NCI-H2107 (cell line): ENCODE data around the gene RAB32.
"Not testable (repeated sequence)": the region's sequence is repeated elsewhere in the genome, so short reads cannot be mapped to it uniquely, and the experiment has no call there.

Source experiments
- DNase-seq: peaks from one replicate; lab custom pipeline; 2025; lab: John Stamatoyannopoulos, UW

The RAB32 gene

DNA sequence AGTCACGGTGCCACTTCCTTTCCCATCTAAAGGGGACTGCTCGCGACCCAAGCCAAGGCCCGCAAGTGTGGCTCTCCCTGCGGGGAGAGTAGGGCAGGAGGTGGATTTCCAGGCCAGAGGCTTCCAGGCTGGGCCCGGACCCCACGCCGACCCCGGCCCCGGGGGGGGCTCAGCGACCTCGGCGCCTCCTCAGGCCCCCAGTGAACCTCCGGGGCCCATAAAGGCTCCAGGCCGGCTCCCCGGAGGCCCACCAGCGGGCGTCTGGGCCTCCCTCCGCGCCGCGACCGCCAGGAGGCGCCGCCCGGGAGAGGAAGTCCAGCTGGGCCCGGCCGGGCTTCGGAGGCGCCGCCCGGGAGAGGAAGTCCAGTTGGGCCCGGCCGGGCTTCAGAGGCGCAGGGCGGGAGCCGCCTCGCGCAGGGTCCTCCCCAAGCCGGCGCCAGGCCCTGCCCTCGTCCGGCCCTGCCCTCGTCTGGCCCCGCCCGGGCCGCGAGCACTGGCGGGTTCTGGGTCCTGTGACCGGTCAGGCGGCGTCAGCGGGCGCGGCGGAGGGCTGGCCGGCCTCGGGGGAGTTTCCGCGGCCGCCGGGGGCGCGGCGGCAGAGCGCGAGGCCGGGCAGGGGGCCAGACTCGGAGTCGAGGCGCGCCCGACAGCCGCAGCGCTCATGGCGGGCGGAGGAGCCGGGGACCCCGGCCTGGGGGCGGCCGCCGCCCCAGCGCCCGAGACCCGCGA, at the start of gene RAB32:
Gene RAB32, plus strand, starts transcription at position 623 of the 729 bp plus-strand sequence. Its CDS starts 39 bp downstream, at position 662.
- DNase-seq = no peak

DNA sequence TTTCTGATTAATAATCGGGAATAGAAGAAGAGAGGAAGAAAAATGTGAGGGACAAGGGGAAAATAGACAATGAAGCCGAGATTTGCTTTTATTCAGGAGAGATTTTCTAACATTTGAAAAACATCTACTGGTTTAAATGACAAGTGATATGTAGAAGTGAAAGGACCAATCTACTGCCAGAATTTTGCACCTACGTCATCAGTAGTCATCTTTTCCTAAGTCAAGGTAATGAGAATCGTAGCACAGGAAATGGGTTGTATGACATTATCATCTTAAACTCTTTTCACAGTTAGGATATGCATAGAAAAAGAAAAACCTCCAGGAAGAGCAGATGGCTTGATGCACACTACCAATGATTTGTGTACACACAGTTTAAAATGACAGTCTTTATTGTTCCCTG, 45.3 kb upstream of the RAB32 start:
- no peak for DNase-seq

DNA sequence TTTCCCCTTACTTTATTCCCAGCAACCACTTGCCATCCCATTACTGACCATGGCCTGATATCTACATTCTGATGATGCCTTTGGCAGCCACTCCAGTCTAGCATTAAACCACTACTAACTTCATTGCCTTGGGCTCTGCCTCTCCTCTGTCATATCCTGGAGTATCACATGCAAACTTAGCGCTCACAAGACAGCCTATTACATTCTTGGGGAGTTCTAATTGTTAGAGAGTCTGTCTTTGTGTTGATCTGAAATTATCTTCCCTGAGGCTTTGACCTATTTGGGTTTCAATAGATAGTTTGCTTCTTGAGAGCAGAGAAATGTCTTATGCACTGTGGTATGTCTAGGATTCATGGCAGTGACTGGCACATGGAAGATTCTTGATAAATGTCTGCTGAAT, 40.5 kb upstream of the RAB32 start:
- DNase-seq = no peak

DNA sequence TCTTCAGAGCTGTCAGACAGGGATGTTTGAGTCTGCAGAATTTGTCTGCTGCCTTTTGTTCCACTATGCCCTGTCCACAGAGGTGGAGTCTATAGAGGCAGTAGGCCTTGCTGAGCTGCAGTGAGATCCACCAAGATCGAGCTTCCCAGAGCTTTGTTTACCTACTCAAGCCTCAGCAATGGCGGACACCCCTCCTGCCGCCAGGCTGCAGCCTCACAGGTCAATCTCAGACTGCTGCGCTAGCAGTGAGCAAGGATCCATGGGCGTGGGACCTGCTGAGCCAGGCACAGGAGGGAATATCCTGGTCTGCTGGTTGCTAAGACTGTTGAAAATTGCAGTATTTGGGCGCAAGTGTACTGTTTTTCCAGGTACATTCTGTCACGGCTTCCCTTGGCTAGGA, 28.4 kb upstream of the RAB32 start:
- no peak for DNase-seq

DNA sequence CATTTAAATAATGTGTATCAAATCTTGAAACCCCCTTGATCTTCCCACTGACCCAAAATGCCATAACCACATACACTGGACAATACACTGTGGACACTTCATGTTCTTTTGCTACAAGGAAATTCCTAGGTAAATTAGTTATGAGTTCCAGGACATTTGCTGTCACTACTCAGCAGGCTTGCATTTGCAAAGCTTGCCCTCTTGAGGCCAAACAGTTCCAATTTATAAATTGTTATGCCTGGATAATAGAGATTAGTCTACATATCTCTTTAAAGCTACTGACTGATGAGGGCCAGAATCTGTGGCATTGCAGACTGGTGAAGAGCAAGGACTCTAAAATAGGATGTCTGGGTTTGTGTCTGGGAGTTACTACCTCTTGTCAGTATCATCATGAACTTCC, 17.4 kb upstream of the RAB32 start:
- no peak for DNase-seq

DNA sequence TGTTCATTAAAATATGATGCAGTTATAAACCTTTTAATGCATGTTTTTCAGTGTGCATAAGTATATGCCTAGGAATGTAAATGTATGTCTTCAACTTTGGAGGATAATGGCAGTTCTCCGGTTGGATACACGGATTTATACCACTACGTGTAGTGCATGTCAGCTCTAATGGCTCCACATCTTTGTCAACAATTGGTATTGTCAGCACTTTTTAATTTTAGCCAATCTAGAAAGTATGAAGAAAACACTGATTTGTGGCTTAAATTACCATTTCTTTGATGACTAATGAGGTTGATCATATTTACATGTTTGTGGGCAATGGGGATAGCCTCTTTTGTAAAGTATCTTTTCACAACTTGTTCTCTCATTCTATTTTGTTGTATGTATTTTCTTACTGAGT, 10.9 kb upstream of the RAB32 start:
- DNase-seq = no peak

DNA sequence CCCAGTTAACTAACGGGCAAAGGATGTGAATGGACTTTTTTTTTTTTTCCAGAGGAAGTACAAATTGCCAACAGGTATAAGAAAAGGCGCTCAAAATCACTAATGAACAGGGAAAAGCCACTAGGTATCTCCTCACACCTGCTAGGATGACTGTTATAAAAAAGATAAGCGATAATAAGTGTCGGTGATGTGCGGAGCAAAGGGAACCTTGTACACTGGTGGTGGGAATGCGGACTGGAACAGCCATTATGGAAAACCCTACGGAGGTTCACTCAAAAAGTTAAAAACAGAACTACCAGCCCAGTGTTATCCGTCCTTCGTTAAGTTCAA, 787 bp upstream of the RAB32 start:
- DNase-seq = no peak

DNA sequence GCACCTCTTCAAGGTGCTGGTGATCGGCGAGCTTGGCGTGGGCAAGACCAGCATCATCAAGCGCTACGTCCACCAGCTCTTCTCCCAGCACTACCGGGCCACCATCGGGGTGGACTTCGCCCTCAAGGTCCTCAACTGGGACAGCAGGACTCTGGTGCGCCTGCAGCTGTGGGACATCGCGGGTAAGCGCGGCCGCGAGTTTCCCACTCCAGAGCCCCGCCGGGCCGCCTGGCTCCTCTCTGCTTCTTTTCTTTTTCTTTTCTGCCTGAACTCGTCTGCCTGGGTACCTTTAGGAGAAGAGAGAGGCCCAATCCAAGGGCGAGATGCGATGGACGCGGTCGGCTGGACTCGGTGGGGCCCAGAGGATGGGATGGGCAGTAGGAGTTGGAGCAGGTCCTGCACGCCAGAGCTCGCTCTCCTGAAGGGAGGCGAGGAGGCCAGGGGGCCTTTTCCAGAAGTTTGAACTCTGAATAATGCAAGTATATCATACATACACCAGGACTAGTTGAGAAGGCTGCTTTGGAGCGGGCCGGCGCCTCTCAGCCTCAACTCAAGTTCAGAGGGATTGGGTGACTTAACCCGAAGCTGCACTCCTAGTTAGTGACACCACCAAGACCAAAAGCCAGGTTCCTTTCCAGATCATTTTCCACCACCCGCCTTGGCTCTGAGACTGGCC, 445 bp downstream of the RAB32 start:
- no peak for DNase-seq

DNA sequence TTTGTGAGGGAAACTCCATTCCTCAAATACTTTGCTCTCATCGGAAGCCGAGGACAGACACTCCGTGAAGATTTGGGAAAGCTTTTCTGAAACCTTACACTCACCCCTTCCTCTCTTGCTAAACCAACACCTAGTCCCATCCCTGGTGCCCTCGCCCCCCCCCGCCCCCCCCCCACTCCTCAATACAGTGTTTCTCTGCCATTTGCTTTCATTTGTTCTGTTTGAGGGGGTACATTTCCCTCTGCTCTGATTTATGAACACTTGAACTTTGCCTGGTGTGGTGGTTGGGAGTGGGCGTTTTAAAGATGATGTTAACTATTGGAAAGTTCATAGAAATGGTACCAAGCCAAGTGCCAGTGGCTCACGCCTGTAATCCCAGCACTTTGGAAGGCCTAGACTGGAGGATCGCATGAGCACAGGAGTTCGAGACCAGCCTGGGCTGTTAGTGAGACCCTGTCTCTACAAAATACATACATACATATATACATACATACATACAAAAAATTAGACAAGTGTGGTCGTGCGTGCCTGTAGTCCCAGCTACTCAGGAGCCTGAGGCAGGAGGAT, 1.1 kb downstream of the RAB32 start:
- DNase-seq = no peak

DNA sequence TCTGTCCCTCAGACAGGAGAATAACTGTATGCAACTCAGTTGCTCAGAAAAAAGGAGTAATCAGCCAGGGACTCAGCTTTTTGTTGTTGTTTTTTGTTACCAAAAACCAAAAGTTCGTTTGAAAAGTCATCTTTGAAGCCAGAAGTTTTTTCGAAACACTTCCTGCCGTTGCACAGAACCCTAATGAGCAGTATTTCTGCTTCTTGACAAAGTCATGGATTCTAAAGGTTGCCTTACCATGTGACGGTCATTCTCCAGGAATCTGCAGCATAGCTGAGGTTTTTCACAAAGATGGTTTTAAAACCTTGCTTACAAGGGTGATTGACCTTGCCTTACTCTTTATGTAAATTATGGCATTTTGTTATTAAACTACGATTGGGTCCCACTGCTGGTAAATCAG, 1.9 kb downstream of the RAB32 start:
- no peak for DNase-seq

DNA sequence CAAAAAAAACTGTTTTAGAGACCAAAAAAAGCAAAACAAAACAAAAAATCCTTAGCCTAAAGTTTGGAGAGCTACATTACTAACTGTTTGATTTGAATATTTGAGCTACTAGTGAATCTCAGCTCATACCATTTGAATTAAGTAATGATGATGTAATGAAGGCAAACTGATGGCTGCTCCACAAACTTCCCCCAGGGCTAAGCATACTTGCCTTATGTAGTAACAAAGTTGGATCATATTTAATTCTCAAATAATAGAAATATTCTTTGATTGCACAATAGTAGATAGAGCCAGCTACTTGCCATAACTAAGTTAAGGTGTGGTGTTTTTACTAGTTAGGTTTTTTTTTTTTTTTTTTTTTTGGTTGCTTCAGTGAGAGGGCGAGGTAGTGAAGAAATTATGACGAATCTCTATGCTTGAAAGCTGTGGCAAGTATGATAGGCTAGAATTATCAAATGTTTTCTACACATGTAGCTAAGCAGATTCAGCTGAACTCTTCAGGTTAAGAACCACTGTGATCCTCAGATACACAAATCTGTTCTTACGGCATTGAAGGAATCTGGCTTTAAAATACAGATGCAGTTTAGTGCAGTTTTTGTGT, 2.9 kb downstream of the RAB32 start:
- no peak for DNase-seq

DNA sequence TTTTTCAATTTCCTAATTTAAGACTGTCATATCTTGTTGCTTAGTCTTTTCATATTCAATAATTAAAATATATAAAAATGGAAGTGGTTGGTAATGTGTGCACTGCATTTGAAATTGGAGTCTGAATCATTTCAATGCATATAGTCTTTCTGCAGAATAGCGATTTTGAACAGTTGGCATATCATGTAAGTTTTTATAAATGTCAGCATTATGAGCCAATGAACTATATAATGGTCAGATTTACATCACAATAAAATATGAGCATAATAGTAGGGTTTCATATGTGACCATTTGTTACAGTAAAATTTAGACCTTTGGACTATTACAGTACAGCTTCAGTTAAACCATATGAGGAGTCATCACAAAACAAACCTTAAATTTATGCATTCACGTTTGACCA, 4.3 kb downstream of the RAB32 start:
- DNase-seq = no peak

DNA sequence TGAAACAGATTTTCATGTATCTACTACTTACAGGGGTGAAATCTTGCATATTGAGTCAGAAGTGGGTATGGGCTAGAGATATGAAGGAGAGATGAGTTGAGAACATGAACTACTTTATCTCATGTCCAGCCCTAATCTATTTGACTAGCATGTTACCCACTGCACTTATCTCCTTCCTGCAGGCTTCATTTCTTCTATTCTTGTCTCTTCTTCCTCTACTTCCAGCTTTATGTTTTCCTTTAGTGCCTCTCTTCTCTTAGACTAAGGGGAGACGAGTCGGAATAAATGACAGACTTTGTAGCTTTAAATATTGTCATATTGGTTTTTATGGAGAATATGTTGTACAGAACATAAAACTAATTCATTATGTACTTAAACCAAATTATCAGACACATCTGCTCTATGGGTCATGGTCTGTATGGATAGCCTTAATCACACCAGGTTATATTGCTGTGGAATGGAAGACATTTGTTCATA, 5.3 kb downstream of the RAB32 start:
- DNase-seq = no peak

DNA sequence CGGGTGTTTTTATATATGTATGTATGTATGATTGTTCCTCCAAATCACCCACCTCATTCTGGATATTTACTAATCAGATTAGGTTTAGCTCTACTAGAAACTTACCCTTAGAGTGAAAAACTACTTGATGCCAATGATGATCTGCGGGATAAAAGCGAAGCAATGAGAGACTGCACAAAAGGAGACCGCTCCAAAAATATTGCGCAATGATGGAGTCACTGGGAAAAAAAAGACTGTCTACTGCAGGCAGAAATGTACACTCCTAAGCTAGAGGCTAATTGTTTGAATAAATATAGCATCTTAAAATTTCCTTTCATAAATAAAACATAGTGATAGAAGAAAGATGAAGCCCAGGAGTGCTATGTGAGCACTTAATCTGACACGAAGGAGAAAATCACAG, 7.3 kb downstream of the RAB32 start:
- no peak for DNase-seq

DNA sequence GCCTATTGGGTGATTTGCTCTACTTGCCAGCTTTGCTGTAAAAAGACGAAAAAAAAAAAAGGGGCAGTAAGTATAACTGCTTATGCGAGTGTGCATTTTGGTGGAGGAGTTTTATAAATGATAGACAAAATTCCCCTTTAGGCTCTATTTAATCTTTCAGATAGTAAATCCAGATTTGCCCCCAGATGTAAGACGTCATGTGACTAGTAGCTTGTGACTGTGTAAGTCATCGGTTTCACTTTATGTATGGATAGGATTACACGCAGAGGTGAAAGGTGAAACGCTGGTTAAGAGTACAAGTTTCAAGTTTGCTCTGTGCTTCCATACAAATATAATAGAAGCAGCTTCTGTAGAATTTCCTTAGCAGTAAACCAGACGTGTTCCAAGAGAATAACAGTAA, 7.9 kb downstream of the RAB32 start:
- no peak for DNase-seq

DNA sequence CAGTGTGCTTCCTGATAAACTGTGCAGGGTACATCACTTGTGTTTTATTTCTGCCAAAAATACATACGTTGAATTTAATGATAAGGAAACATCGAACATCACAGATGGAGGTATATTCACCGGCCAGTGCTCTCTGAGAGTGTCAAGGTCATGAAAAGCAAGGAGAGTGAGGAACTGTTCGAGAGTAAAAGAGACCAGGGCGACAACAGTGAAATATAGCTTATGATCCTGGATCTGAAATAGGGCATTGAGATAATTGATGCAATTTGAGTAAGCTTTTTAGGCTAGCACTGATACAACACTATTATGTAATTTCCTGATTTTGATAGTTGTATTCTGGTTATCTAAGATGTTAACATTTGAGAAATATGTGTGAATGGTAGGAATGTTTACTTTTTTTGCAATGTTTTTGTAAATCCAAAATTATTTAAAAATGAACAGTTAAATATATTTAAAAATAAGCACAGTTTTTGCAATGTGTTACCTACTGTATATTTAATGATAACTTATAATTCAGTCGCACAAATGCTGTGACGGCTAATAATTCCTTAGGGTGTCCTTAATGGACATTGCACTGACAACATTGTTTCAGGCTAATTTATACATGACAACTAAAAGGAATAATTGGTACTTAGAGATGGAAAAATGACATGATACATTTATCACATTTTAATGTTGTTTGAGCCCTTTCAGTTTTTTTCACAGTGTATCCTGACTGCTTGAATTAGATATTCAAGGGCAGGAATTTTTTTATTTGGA, 9.9 kb downstream of the RAB32 start:
- DNase-seq = no peak

DNA sequence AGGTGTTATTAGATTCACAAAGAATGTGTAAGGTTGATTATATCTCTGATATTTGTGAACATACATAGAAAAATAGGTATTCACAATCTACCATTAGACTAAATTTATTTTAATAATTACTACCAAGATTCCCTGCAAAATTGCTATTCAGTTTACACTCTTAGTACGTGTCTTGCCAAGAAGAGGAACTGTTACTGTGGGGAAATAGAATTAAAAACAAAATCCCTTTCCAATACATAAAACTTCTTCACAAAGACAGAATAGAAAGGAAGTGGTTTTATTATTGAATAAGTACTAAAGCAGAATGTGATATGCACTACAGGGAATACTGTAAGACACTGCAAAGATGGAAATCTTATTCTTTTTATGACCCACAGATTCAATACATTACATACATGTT, 17.0 kb downstream of the RAB32 start:
- DNase-seq = no peak

DNA sequence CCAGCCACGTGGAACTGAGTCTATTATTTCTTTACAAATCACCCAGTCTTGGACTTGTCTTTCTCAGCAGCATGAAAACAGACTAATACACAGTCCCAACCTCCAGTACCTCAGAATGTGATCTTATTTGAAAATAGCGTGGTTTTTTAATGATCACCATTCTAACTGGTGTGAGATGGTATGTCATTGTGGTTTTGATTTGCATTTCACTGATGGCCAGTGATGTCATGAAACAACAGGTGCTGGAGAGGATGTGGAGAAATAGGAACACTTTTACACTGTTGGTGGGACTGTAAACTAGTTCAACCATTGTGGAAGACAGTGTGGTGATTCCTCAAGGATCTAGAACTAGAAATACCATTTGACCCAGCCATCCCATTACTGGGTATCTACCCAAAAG, 23.0 kb downstream of the RAB32 start:
- DNase-seq = not testable (repeated sequence)

DNA sequence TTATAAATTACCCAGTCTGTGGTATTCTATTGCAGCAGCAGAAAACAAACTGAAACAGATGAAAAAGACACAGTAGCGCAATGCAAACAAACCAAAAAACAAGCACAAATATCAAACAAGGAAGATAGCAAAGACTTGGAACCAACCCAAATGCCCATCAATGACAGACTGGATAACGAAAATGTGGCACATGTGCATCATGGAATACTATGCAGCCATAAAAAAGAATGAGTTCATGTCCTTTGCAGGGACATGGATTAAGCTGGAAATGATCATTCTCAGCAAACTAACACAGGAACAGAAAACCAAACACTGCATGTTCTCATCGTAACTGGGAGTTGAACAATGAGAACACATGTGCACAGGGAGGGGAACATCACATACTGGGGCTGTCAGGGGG, 25.0 kb downstream of the RAB32 start:
- DNase-seq = not testable (repeated sequence)

DNA sequence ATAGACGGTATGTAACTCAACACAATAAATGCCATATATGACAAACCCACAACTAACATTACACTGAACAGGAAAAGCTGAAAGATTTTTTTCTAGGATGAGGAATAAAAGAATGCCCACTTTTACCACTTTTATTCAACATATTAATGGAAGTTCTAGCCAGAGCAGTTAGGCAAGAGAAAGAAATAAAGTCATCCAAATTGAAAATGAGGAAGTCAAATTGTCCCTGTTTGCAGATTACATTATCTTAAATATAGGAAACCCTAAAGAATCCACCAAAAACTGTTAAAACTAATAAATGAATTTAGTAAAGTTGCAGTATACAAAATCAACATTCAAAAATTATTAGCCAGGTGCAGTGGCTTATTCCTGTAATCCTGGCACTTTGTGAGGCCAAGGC, 30.6 kb downstream of the RAB32 start:
- no peak for DNase-seq

DNA sequence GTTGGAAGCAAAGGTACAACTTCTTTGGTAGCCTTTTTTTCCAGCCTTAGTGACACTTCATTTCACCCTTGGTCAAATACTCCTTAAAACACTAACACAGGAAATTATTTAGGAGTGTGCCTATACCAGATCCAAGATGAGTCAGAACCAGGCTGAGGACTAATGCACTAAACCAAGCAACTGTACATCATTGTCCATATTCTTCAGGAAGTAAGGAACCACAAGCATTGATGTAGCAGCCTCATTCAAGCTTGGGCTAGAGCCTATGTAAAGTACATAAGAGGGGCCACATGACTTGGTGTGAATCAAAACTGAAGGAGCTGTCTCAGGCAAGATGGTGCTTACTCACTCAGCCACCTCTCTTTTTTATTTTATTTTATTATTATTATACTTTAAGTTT, 34.4 kb downstream of the RAB32 start:
- no peak for DNase-seq

DNA sequence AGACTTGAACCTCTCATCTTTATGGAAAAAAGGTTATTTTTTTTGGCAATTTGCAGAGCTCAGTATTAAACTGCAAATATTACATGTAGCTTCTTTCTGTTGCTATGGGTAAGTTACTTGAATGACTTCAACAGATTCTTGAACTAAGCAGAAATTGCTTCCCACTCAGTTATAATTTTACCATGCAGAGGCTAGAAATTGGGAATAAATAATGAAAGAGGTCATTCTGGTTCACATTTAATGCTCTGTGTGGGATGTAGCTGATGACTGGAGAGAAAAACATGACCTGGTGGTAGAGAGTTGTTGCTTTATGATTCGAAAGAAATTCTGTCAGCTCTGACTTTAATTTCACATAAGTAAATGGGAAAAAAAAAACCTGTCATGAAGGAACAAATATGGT, 38.3 kb downstream of the RAB32 start:
- DNase-seq = no peak
